Measurements from ENCODE around the gene ADGRA3. TPM values are rescaled to one million over a fixed set of nuclear protein-coding genes. Genes with fewer than 3 reads are reported as not detected.

Gene ADGRA3
- total RNA-seq, 1 experiment from 2014 or later, result 56.5 TPM

DNA sequence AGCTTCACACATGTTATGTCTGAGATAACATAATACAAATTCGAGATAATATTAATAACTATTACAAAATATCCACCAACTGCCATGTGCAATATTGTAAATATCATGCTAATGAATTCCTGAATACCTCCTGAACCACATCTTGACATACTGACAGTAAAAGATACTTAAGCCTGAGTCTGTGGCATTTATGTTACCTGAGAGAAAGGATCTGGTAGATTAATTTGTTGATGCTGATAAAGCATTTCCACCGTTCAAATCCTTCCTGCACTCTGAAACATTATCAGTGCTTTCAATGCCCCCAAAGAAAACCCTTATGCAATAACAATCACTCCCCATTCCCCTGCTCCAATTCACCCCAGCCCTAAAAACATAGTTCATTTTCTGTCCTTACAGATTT is 38.8 kb upstream of the ADGRA3 start:
- H3K4ac ChIP-seq (ENCODE audit: low read depth, low read length), result no peak overlapping the region
- DNase-seq, result no peak
- no peak overlapping the region for H2AK5ac ChIP-seq (ENCODE audit: insufficient read length, low read length)
- no peak overlapping the region for H4K5ac ChIP-seq (ENCODE audit: insufficient read length, low read depth, low read length)
- H3K27ac ChIP-seq (ENCODE audit: insufficient read length, low read depth, low read length), result no peak overlapping the region
- no peaks in the 10 kb centered on the region for H3K27me3 Mint-ChIP-seq (ENCODE audit: low read depth)
- H3K36me3 Mint-ChIP-seq (ENCODE audit: insufficient read depth in 1 of 3, low read depth in 3 of 3), result peaks cover 0 to 3% (median 0%) of the 10 kb centered on the region in 3 experiments; a peak in 3 of 7 replicates
- no peak overlapping the region for H3T11ph ChIP-seq (ENCODE audit: low read length)
- peaks cover 2% of the 10 kb centered on the region in 2 experiments; a peak in 3 of 5 replicates for H3K9me3 Mint-ChIP-seq
- H3K23me2 ChIP-seq (ENCODE audit: insufficient read length, low read depth, low read length, poor library complexity, severe bottlenecking), result no peaks in the 10 kb centered on the region
- H2BK15ac ChIP-seq (ENCODE audit: low read depth, low read length), result no peak overlapping the region
- H4K8ac ChIP-seq (replicated peaks; ENCODE audit: insufficient read length, low read depth, low read length), result no peak overlapping the region
- no peak overlapping the region for H2AFZ ChIP-seq (ENCODE audit: low read length)
- no peaks in the 10 kb centered on the region for H4K20me1 ChIP-seq (ENCODE audit: control insufficient read depth, insufficient read depth, insufficient read length)
- H3K18ac ChIP-seq (ENCODE audit: insufficient read length, low read depth, low read length), result no peak overlapping the region
- no peaks in the 10 kb centered on the region for H3K79me1 ChIP-seq (ENCODE audit: insufficient read depth, low read depth, low read length, poor library complexity, severe bottlenecking)
- no peak overlapping the region for H3K27ac Mint-ChIP-seq
- no CpG with 5 or more reads among the region's 2 CpGs for WGBS (ENCODE audit: extremely low coverage, insufficient read length, low lambda C conversion rate)
- no peaks in the 10 kb centered on the region for H3K79me2 ChIP-seq (ENCODE audit: insufficient read depth, low read length)
- H3K27me3 ChIP-seq (ENCODE audit: insufficient read depth, low read length), result no peaks in the 10 kb centered on the region
- no peak overlapping the region for H4K91ac ChIP-seq (ENCODE audit: insufficient read length, low read depth, low read length)
- no peak overlapping the region for H3K4me2 ChIP-seq (ENCODE audit: insufficient read depth, insufficient read length, low read length)
- H3K14ac ChIP-seq (ENCODE audit: insufficient read depth, low read length), result no peak overlapping the region
- H2BK20ac ChIP-seq (ENCODE audit: low read depth, low read length, poor library complexity, severe bottlenecking), result no peak overlapping the region
- H3K4me1 ChIP-seq (ENCODE audit: insufficient read depth, low read length), result no peaks in the 10 kb centered on the region
- H2BK12ac ChIP-seq (ENCODE audit: insufficient read length, low read depth, low read length), result no peak overlapping the region
- TF ChIP-seq, protein P1, sequence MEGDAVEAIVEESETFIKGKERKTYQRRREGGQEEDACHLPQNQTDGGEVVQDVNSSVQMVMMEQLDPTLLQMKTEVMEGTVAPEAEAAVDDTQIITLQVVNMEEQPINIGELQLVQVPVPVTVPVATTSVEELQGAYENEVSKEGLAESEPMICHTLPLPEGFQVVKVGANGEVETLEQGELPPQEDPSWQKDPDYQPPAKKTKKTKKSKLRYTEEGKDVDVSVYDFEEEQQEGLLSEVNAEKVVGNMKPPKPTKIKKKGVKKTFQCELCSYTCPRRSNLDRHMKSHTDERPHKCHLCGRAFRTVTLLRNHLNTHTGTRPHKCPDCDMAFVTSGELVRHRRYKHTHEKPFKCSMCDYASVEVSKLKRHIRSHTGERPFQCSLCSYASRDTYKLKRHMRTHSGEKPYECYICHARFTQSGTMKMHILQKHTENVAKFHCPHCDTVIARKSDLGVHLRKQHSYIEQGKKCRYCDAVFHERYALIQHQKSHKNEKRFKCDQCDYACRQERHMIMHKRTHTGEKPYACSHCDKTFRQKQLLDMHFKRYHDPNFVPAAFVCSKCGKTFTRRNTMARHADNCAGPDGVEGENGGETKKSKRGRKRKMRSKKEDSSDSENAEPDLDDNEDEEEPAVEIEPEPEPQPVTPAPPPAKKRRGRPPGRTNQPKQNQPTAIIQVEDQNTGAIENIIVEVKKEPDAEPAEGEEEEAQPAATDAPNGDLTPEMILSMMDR (conservative IDR thresholded peaks at IDR 0.05), result no peak
- H3K23ac ChIP-seq (ENCODE audit: insufficient read length, low read depth, low read length), result no peak overlapping the region
- no peak overlapping the region for H2BK5ac ChIP-seq (ENCODE audit: insufficient read length, low read length)
- H2BK120ac ChIP-seq (ENCODE audit: low read depth, low read length, poor library complexity, severe bottlenecking), result no peak overlapping the region
- no peak overlapping the region for H3K9ac ChIP-seq (ENCODE audit: extremely low read depth, insufficient read length, low read length)
- H3K4me1 Mint-ChIP-seq, result no peaks in the 10 kb centered on the region
- H3K4me3 Mint-ChIP-seq, result no peak overlapping the region
- no peaks in the 10 kb centered on the region for H3K9me3 ChIP-seq (ENCODE audit: control insufficient read depth, low read depth, low read length)
- H3K56ac ChIP-seq (ENCODE audit: insufficient read length, low read depth, low read length), result no peak overlapping the region

Data from H9 (cell line).